Stimulated activated naive CD4-positive, alpha-beta T cell treated with Interleukin-2 at 50 U/mL for 16 hours (primary cell): ENCODE measurements around the gene WDFY2.

Source experiments
- DNase-seq: peaks from one replicate; lab custom pipeline; 2025; lab: John Stamatoyannopoulos, UW

WDFY2 gene

GRCh38 chr13:51713807-51714206 is 129.5 kb downstream of the WDFY2 start:
- DNase-seq: no peak

GRCh38 chr13:51714663-51715168 is 130.5 kb downstream of the WDFY2 start:
- no peak for DNase-seq

GRCh38 chr13:51715613-51716012 is 131.4 kb downstream of the WDFY2 start:
- no peak for DNase-seq

GRCh38 chr13:51717786-51718398 is 133.6 kb downstream of the WDFY2 start:
- DNase-seq: no peak

- no peak for DNase-seq
Measured at GRCh38 chr13:51719394-51719793, 135.1 kb downstream of the WDFY2 start.

- no peak for DNase-seq
Measured at GRCh38 chr13:51721496-51721895, 137.2 kb downstream of the WDFY2 start.

GRCh38 chr13:51723529-51723928 is 139.3 kb downstream of the WDFY2 start:
- DNase-seq: no peak

GRCh38 chr13:51724721-51725120 is 140.5 kb downstream of the WDFY2 start:
- no peak for DNase-seq

- no peak for DNase-seq
Measured at GRCh38 chr13:51726446-51727193, 142.4 kb downstream of the WDFY2 start.

GRCh38 chr13:51727634-51728274 is 143.5 kb downstream of the WDFY2 start:
- no peak for DNase-seq

- no peak for DNase-seq
Measured at GRCh38 chr13:51728275-51728673, 144.0 kb downstream of the WDFY2 start.

- DNase-seq: no peak
Measured at GRCh38 chr13:51728972-51729371, 144.7 kb downstream of the WDFY2 start.

- DNase-seq: peak; percentile 12
Measured at GRCh38 chr13:51729866-51730553, 145.7 kb downstream of the WDFY2 start.

GRCh38 chr13:51730927-51731326 is 146.7 kb downstream of the WDFY2 start:
- DNase-seq: no peak

- no peak for DNase-seq
Measured at GRCh38 chr13:51731759-51732158, 147.5 kb downstream of the WDFY2 start.

- DNase-seq: no peak
Measured at GRCh38 chr13:51733374-51734298, 149.4 kb downstream of the WDFY2 start.

GRCh38 chr13:51734786-51735185 is 150.5 kb downstream of the WDFY2 start:
- no peak for DNase-seq

GRCh38 chr13:51737609-51738008 is 153.3 kb downstream of the WDFY2 start:
- DNase-seq: no peak

GRCh38 chr13:51738226-51738905 is 154.1 kb downstream of the WDFY2 start:
- no peak for DNase-seq

GRCh38 chr13:51739027-51739764 is 154.9 kb downstream of the WDFY2 start:
- DNase-seq: no peak
